ENCODE measurements around the gene SLC22A1. TPM values are rescaled to one million over a fixed set of nuclear protein-coding genes. Genes with fewer than 3 reads are reported as not detected.

Gene SLC22A1
- total RNA-seq, 1 experiment from 2014 or later, result 0.98 TPM

GRCh38 chr6:160160450-160160849 lies 38.8 kb downstream of the SLC22A1 start:
- intact Hi-C loops (cut with micrococcal nuclease; ENCODE audit: unreplicated experiment), result loop anchor here (5.0 kb wide), 1 partner anchor 1732 kb away; no protein-coding TSS in a partner anchor
- ChIA-PET CTCF (no interaction called here), POLR2A (no interaction called here)
- ATAC-seq (no peak), DNase-seq (ENCODE audit: low read depth, low spot score) (no peak)
- H3K4me1 ChIP-seq (ENCODE audit: control insufficient read depth, insufficient read depth, low read length), result no peaks in the 10 kb centered on the region
- H3K9me3 ChIP-seq (ENCODE audit: control insufficient read depth, insufficient read depth, low read depth, low read length), result no peaks in the 10 kb centered on the region
- no peak overlapping the region for H3K4me3 ChIP-seq (ENCODE audit: low read depth in 2 of 2, low read length in 2 of 2)
- H3K27ac ChIP-seq (ENCODE audit: low read length), result no peak overlapping the region
- in situ Hi-C loops (cut with HindIII; ENCODE audit: low pct_unique_long_range_greater_than_20kb, low sequenced_read_pairs), result no loop called here
- no TSS peak for BruUV-seq (replicated peaks)
- H3K36me3 ChIP-seq (ENCODE audit: control insufficient read depth, insufficient read depth, low read length), result no peaks in the 10 kb centered on the region
- TF ChIP-seq TCF7L2 (IDR thresholded peaks at IDR 0.05; ENCODE audit: low read depth, low read length), result no peak
- TF ChIP-seq POLR2AphosphoS5 (IDR thresholded peaks at IDR 0.05; ENCODE audit: low read depth, low read length), result no peak
- TF ChIP-seq REST (IDR thresholded peaks at IDR 0.05; ENCODE audit: insufficient read depth in 1 of 2, low read depth in 2 of 2, low read length in 1 of 2), result no peak
- TF ChIP-seq SIN3A (IDR thresholded peaks at IDR 0.05; ENCODE audit: borderline replicate concordance, insufficient read depth, low read depth, low read length), result no peak
- no peak for TF ChIP-seq CTCF (IDR thresholded peaks at IDR 0.05)
- no peaks in the 10 kb centered on the region for H3K27me3 ChIP-seq (ENCODE audit: control insufficient read depth, insufficient read depth, low read length)

DNA sequence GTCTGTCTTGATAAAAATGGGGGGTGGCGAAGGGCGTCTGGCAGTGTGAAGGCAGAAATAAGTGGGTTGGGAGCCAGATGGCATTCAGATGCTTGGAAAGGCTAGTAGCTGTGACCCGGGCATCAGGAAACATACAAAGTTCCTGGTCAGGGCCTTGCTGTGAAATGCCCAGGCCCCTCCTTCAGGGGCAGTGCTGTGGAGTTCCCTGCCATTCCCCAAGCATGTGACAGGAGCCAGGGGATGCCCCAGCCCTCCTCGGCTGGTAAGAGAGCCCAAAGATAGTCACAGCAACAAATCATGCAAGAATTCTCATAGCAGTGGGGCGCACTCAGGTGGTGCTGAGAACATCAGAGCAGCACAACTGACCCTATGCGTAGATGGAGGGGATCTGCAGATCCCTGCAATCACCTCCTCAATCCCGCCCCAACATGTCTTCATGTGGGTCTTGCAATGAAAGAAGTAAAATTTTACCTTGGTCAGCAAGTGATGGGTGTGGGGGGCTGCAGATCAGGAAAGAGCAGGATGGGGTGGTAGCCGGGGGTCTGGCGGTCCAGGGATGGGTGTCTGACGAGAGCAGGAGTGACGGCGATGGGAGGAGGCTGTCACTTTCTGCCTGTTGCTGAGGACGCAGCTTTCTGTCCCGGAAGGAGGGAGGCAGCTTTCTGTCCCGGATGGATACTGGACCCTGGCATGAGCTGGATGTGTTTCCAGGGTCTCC lies 39.5 kb downstream of the SLC22A1 start:
- no peaks in the 10 kb centered on the region for H3K4me1 ChIP-seq (ENCODE audit: control insufficient read depth, insufficient read depth, low read length)
- no peaks in the 10 kb centered on the region for H3K36me3 ChIP-seq (ENCODE audit: control insufficient read depth, insufficient read depth, low read length)
- intact Hi-C loops (cut with micrococcal nuclease; ENCODE audit: unreplicated experiment), result loop anchor here (5.0 kb wide), 1 partner anchor 1731 kb away; no protein-coding TSS in a partner anchor
- in situ Hi-C loops (cut with HindIII; ENCODE audit: low pct_unique_long_range_greater_than_20kb, low sequenced_read_pairs), result no loop called here
- H3K4me3 ChIP-seq (ENCODE audit: low read depth in 2 of 2, low read length in 2 of 2), result no peak overlapping the region
- H3K9me3 ChIP-seq (ENCODE audit: control insufficient read depth, insufficient read depth, low read depth, low read length), result no peaks in the 10 kb centered on the region
- no peaks in the 10 kb centered on the region for H3K27me3 ChIP-seq (ENCODE audit: control insufficient read depth, insufficient read depth, low read length)
- no peak overlapping the region for H3K27ac ChIP-seq (ENCODE audit: low read length)
- ChIA-PET CTCF (no interaction called here), POLR2A (no interaction called here)
- TF ChIP-seq SIN3A (IDR thresholded peaks at IDR 0.05; ENCODE audit: borderline replicate concordance, insufficient read depth, low read depth, low read length) (no peak), TCF7L2 (IDR thresholded peaks at IDR 0.05; ENCODE audit: low read depth, low read length) (no peak), CTCF (IDR thresholded peaks at IDR 0.05) (no peak), REST (IDR thresholded peaks at IDR 0.05; ENCODE audit: insufficient read depth in 1 of 2, low read depth in 2 of 2, low read length in 1 of 2) (no peak)
- no peak for ATAC-seq
- DNase-seq (ENCODE audit: low read depth, low spot score), result no peak
- no TSS peak for BruUV-seq (replicated peaks)

All from Panc1 (cell line).